Measurements from ENCODE around the gene POU6F2.

POU6F2 gene

DNA sequence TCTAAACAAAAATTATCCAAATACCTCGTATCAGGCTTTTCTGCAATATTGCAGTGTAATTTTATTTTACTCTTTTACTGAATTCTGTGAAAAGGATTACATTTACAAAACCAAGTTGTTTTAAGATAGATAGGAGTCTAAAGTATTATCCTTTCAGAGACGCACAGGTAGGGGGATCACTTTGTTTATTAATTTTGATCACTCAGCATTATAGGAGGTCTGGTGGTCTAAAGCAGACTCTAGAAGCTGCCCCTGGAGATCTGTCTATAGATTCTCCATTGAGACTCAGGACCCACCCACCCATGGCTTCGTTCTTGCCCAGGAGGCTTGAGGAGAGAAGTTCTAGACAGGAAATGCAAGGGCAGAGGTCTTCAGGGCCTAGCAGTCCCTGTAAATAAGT lies 365.1 kb downstream of the POU6F2 start:
- no peak for ATAC-seq (ENCODE audit: low read depth)
- H3K4me1 ChIP-seq (ENCODE audit: insufficient read depth, poor library complexity, severe bottlenecking), result no peaks in the 10 kb centered on the region
- no peak for DNase-seq (ENCODE audit: low spot score)
- H3K4me3 ChIP-seq (ENCODE audit: severe bottlenecking), result no peak overlapping the region
- no peaks in the 10 kb centered on the region for H3K36me3 ChIP-seq (ENCODE audit: low read depth)
- H3K9me3 ChIP-seq (ENCODE audit: severe bottlenecking), result no peaks in the 10 kb centered on the region
- no peak overlapping the region for H3K27ac ChIP-seq (ENCODE audit: poor library complexity, severe bottlenecking)
- H3K27me3 ChIP-seq (ENCODE audit: insufficient read depth, poor library complexity, severe bottlenecking), result peaks cover 3% of the 10 kb centered on the region
- TF ChIP-seq, protein P1, sequence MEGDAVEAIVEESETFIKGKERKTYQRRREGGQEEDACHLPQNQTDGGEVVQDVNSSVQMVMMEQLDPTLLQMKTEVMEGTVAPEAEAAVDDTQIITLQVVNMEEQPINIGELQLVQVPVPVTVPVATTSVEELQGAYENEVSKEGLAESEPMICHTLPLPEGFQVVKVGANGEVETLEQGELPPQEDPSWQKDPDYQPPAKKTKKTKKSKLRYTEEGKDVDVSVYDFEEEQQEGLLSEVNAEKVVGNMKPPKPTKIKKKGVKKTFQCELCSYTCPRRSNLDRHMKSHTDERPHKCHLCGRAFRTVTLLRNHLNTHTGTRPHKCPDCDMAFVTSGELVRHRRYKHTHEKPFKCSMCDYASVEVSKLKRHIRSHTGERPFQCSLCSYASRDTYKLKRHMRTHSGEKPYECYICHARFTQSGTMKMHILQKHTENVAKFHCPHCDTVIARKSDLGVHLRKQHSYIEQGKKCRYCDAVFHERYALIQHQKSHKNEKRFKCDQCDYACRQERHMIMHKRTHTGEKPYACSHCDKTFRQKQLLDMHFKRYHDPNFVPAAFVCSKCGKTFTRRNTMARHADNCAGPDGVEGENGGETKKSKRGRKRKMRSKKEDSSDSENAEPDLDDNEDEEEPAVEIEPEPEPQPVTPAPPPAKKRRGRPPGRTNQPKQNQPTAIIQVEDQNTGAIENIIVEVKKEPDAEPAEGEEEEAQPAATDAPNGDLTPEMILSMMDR (IDR thresholded peaks at IDR 0.05; ENCODE audit: poor library complexity, severe bottlenecking), result no peak

GRCh38 chr7:39349452-39350123 lies 371.9 kb downstream of the POU6F2 start:
- ATAC-seq (ENCODE audit: low read depth) (no peak), DNase-seq (ENCODE audit: low spot score) (no peak)
- Histone ChIP-seq H3K9me3 (ENCODE audit: severe bottlenecking) (no peaks in the 10 kb centered on the region), H3K4me3 (ENCODE audit: severe bottlenecking) (no peak overlapping the region), H3K36me3 (ENCODE audit: low read depth) (no peaks in the 10 kb centered on the region), H3K4me1 (ENCODE audit: insufficient read depth, poor library complexity, severe bottlenecking) (no peaks in the 10 kb centered on the region), H3K27me3 (ENCODE audit: insufficient read depth, poor library complexity, severe bottlenecking) (peaks cover 3% of the 10 kb centered on the region), H3K27ac (ENCODE audit: poor library complexity, severe bottlenecking) (no peak overlapping the region)
- TF ChIP-seq, protein P1 (IDR thresholded peaks at IDR 0.05; ENCODE audit: poor library complexity, severe bottlenecking), result no peak

DNA sequence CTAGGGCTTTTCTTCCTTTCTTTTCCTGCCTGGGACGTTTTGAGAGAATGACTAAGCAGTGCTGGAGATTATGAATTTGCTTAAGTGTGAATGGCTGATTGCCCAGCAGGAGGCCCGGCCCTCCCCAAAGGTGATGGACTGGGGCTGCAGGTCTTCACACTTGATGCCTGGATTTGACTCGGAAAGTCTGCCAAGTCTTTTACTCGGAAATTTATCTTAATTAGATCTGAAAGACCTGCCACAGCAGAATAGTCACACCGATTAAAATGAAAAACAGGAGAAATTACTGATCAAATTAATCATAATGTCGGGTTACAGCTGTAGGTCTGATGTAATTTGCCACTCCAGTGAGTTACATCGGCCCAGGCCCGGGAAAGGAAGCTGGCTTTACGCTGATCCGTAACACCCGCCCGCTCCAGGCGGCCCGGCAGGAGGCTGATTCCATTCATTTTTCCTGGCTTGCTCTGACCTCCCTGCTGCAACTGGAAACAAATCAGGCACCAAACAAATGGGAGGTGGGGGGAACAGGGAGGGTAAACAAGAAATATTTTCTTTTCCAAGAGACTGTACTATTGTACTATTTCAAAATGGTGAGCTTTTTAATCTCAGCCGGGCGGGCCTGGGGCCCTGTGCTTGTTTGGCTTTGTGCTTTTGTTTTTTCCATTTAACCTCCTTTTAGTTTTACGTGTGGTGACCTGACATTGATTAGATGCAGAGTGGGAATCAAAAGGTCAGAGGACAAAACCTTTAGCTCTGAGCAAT lies 376.1 kb downstream of the POU6F2 start:
- no peaks in the 10 kb centered on the region for H3K36me3 ChIP-seq (ENCODE audit: low read depth)
- no peak for ATAC-seq (ENCODE audit: low read depth)
- H3K4me1 ChIP-seq (ENCODE audit: insufficient read depth, poor library complexity, severe bottlenecking), result no peaks in the 10 kb centered on the region
- H3K4me3 ChIP-seq (ENCODE audit: severe bottlenecking), result no peak overlapping the region
- no peaks in the 10 kb centered on the region for H3K9me3 ChIP-seq (ENCODE audit: severe bottlenecking)
- no peaks in the 10 kb centered on the region for H3K27me3 ChIP-seq (ENCODE audit: insufficient read depth, poor library complexity, severe bottlenecking)
- DNase-seq (ENCODE audit: low spot score), result no peak
- TF ChIP-seq, protein P1 (IDR thresholded peaks at IDR 0.05; ENCODE audit: poor library complexity, severe bottlenecking), result no peak
- H3K27ac ChIP-seq (ENCODE audit: poor library complexity, severe bottlenecking), result no peak overlapping the region

DNA sequence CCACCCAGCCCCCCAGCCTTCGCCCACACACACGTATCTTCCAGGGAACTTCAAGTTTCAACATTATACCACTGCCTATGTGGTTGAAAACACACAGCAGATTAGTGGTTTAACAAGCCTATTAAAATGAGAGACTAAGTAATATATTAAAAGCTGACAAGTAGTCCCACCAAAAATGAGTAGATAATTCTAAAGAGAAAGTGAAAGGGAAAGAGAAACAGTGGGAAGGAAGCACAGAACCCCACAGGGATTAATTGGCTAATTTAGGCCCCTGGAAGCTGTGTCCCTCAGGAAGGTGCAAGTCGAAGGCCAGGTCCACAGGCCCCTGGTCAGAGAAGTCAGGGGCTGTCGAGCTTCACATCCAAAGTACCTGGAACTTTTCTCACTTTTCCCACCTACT lies 378.0 kb downstream of the POU6F2 start:
- Histone ChIP-seq H3K4me3 (ENCODE audit: severe bottlenecking) (no peak overlapping the region), H3K9me3 (ENCODE audit: severe bottlenecking) (no peaks in the 10 kb centered on the region), H3K27me3 (ENCODE audit: insufficient read depth, poor library complexity, severe bottlenecking) (peaks cover 7% of the 10 kb centered on the region), H3K4me1 (ENCODE audit: insufficient read depth, poor library complexity, severe bottlenecking) (no peaks in the 10 kb centered on the region), H3K27ac (ENCODE audit: poor library complexity, severe bottlenecking) (no peak overlapping the region), H3K36me3 (ENCODE audit: low read depth) (no peaks in the 10 kb centered on the region)
- ATAC-seq (ENCODE audit: low read depth) (no peak), DNase-seq (ENCODE audit: low spot score) (no peak)
- TF ChIP-seq, protein P1 (IDR thresholded peaks at IDR 0.05; ENCODE audit: poor library complexity, severe bottlenecking), result no peak

Measured in RWPE2 (cell line).